DOHH2 (cell line): ENCODE data around the gene USH1C.

ENCODE experiments used
- H3F3A ChIP-seq: fragments of 200-600 bp; sonication (generic), shearing (Covaris generic); 2 replicates; pipeline ENCODE4 v1.6.0; 2016; ENCODE audit warnings: antibody characterized with exemption, mild to moderate bottlenecking; ENCODE audit not compliant: control insufficient read depth, insufficient read depth
- H3K27ac ChIP-seq: fragments of 200-600 bp; sonication (generic); 2 replicates; pipeline ENCODE4 v1.5.1; 2014; ENCODE audit warnings: low read depth, mild to moderate bottlenecking, low read length, moderate library complexity
- H3K27me3 ChIP-seq: fragments of 200-600 bp; sonication (generic); 2 replicates; pipeline ENCODE4 v1.6.1; 2014; ENCODE audit warnings: mild to moderate bottlenecking, low read length, mixed read lengths; ENCODE audit not compliant: control insufficient read depth
- H3K36me3 ChIP-seq: fragments of 200-600 bp; sonication (generic); 2 replicates; pipeline ENCODE4 v1.6.1; 2014; ENCODE audit warnings: mild to moderate bottlenecking, low read length, moderate library complexity, mixed read lengths; ENCODE audit not compliant: control insufficient read depth
- H3K4me1 ChIP-seq: fragments of 200-600 bp; sonication (generic); 2 replicates; pipeline ENCODE4 v1.6.1; 2014; ENCODE audit warnings: mild to moderate bottlenecking, low read length, mixed read lengths; ENCODE audit not compliant: control insufficient read depth
- H3K4me2 ChIP-seq: fragments of 200-600 bp; sonication (generic); 2 replicates; pipeline ENCODE4 v1.6.0; 2014; ENCODE audit warnings: mild to moderate bottlenecking, low read length, moderate library complexity
- H3K4me3 ChIP-seq: fragments of 200-600 bp; sonication (generic); 2 replicates; pipeline ENCODE4 v1.5.1; 2014; ENCODE audit warnings: mild to moderate bottlenecking, low read length, mixed read lengths
- H3K79me2 ChIP-seq: fragments of 200-600 bp; sonication (generic); 2 replicates; pipeline ENCODE4 v1.6.1; 2014; ENCODE audit warnings: mild to moderate bottlenecking, low read length, mixed read lengths; ENCODE audit not compliant: control insufficient read depth
- H3K9me2 ChIP-seq: fragments of 200-600 bp; sonication (generic); replicated peaks from 2 replicates; pipeline ENCODE4 v1.6.1; 2014; ENCODE audit warnings: mild to moderate bottlenecking, low read length, mixed read lengths; ENCODE audit not compliant: control insufficient read depth
- H3K9me3 ChIP-seq: fragments of 200-600 bp; sonication (generic); 2 replicates; pipeline ENCODE4 v1.6.1; 2014; ENCODE audit warnings: antibody characterized with exemption, low read length, mixed read lengths; ENCODE audit not compliant: control insufficient read depth, insufficient read depth
- H4K20me1 ChIP-seq: fragments of 200-600 bp; sonication (generic); 2 replicates; pipeline ENCODE4 v1.6.0; 2014; ENCODE audit warnings: low read depth, mild to moderate bottlenecking, antibody characterized with exemption, low read length, moderate library complexity; ENCODE audit not compliant: control insufficient read depth, insufficient read depth
- CTCF ChIP-seq: fragments of 200-600 bp; sonication (generic); IDR thresholded peaks from one replicate; pipeline ENCODE4 v1.5.1; 2014; ENCODE audit warnings: antibody characterized with exemption, mild to moderate bottlenecking, low read depth, low read length; ENCODE audit not compliant: poor library complexity, severe bottlenecking
- EZH2phosphoT487 ChIP-seq: fragments of 200-600 bp; sonication (generic); IDR thresholded peaks from 2 replicates; pipeline ENCODE4 v1.6.1; 2017; ENCODE audit warnings: borderline replicate concordance, mild to moderate bottlenecking, antibody characterized with exemption, low read length, moderate library complexity, mixed read lengths

USH1C gene

GRCh38 chr11:17538054-17538453 lies 6.2 kb downstream of the USH1C start:
- no peaks in the 10 kb centered on the region for H4K20me1 ChIP-seq
- H3K4me1 ChIP-seq, result no peaks in the 10 kb centered on the region
- no peaks in the 10 kb centered on the region for H3F3A ChIP-seq
- H3K36me3 ChIP-seq, result no peaks in the 10 kb centered on the region
- no peaks in the 10 kb centered on the region for H3K9me3 ChIP-seq
- H3K79me2 ChIP-seq, result no peaks in the 10 kb centered on the region
- peaks cover 9% of the 10 kb centered on the region for H3K27me3 ChIP-seq
- H3K4me3 ChIP-seq, result no peak overlapping the region
- no peak overlapping the region for H3K27ac ChIP-seq
- TF ChIP-seq CTCF (no peak), EZH2phosphoT487 (no peak)
- H3K4me2 ChIP-seq, result no peak overlapping the region
- no peaks in the 10 kb centered on the region for H3K9me2 ChIP-seq

GRCh38 chr11:17537261-17537660 lies 7.0 kb downstream of the USH1C start:
- no peaks in the 10 kb centered on the region for H3K4me1 ChIP-seq
- H3K27me3 ChIP-seq, result peaks cover 9% of the 10 kb centered on the region
- H3K27ac ChIP-seq, result no peak overlapping the region
- H3F3A ChIP-seq, result no peaks in the 10 kb centered on the region
- no peaks in the 10 kb centered on the region for H3K79me2 ChIP-seq
- no peak overlapping the region for H3K4me3 ChIP-seq
- TF ChIP-seq CTCF, result no peak
- H3K36me3 ChIP-seq, result no peaks in the 10 kb centered on the region
- H4K20me1 ChIP-seq, result no peaks in the 10 kb centered on the region
- no peak overlapping the region for H3K4me2 ChIP-seq
- no peaks in the 10 kb centered on the region for H3K9me3 ChIP-seq
- H3K9me2 ChIP-seq, result no peaks in the 10 kb centered on the region

- Histone ChIP-seq H3K27me3 (peaks cover 9% of the 10 kb centered on the region), H3K9me2 (no peaks in the 10 kb centered on the region), H3K4me2 (no peak overlapping the region), H3K27ac (no peak overlapping the region), H3K79me2 (no peaks in the 10 kb centered on the region), H3K36me3 (no peaks in the 10 kb centered on the region), H3K4me3 (no peak overlapping the region), H4K20me1 (no peaks in the 10 kb centered on the region), H3K9me3 (no peaks in the 10 kb centered on the region), H3F3A (no peaks in the 10 kb centered on the region), H3K4me1 (no peaks in the 10 kb centered on the region)
- TF ChIP-seq CTCF (no peak), EZH2phosphoT487 (no peak)
Measured at GRCh38 chr11:17535488-17535887, 8.7 kb downstream of the USH1C start.
